Activated CD4-positive, alpha-beta memory T cell treated with anti-CD3 and anti-CD28 coated beads for 36 hours (primary cell): ENCODE measurements around the gene CHCHD10. TPM values are rescaled to one million over a fixed set of nuclear protein-coding genes. Genes with fewer than 3 reads are reported as not detected.

Source experiments
- CTCF ChIA-PET: fragments of 350-600 bp; sonication (Branson Sonifier 250); formaldehyde crosslinking; loops from one replicate; lab custom pipeline; 2021; ENCODE audit warnings: antibody characterized with exemption, inconsistent platforms; lab: Charles Lee
- POLR2A ChIA-PET: fragments of 350-600 bp; sonication (Branson Sonifier 250); formaldehyde crosslinking; loops from one replicate; lab custom pipeline; 2021; ENCODE audit warnings: antibody characterized with exemption; lab: Charles Lee
- DNase-seq: peaks from one replicate; pipeline ENCODE4 v3.0.0-alpha.2; 2020
- H3K27ac Mint-ChIP-seq: one replicate; pipeline ENCODE4 v1.8.0; 2021; ENCODE audit warnings: mixed read lengths
- H3K27me3 Mint-ChIP-seq: one replicate; pipeline ENCODE4 v1.8.0; 2021; ENCODE audit warnings: mixed read lengths
- H3K36me3 Mint-ChIP-seq: one replicate; pipeline ENCODE4 v1.8.0; 2021; ENCODE audit warnings: mixed read lengths
- H3K4me1 Mint-ChIP-seq: one replicate; pipeline ENCODE4 v1.8.0; 2021; ENCODE audit warnings: low read depth, mixed read lengths
- H3K4me3 Mint-ChIP-seq: one replicate; pipeline ENCODE4 v1.8.0; 2021; ENCODE audit warnings: mild to moderate bottlenecking, mixed read lengths
- H3K9me3 Mint-ChIP-seq: one replicate; pipeline ENCODE4 v1.8.0; 2021; ENCODE audit warnings: mixed read lengths
- intact Hi-C: fragments of 100-400 bp; cut with micrococcal nuclease; formaldehyde crosslinking; loops from one replicate; pipeline ENCODE4 v1.15.1; 2023
- total RNA-seq, 2 experiments: library from RNA; stranded (reverse); gene quantifications; one replicate each; pipeline ENCODE4 v1.2.3, GENCODE V29; 2021

Gene CHCHD10
- total RNA-seq, 2 experiments from 2014 or later, result 144 to 157 TPM

GRCh38 chr22:23753385-23753784 lies 14.4 kb downstream of the CHCHD10 start:
- POLR2A ChIA-PET, result no interaction called here
- no peaks in the 10 kb centered on the region for H3K9me3 Mint-ChIP-seq
- DNase-seq, result no peak
- no peak overlapping the region for H3K27ac Mint-ChIP-seq
- intact Hi-C loops, result no loop called here
- H3K36me3 Mint-ChIP-seq, result no peaks in the 10 kb centered on the region
- H3K27me3 Mint-ChIP-seq, result no peaks in the 10 kb centered on the region
- CTCF ChIA-PET, result interaction anchor here (1.7 kb wide), 1 partner anchor 16 kb away, joined by 5 read pairs; no protein-coding TSS in a partner anchor
- peaks cover 12% of the 10 kb centered on the region for H3K4me1 Mint-ChIP-seq
- H3K4me3 Mint-ChIP-seq, result no peak overlapping the region

- DNase-seq, result no peak
- Mint-ChIP-seq H3K27me3 (no peaks in the 10 kb centered on the region), H3K4me3 (no peak overlapping the region), H3K27ac (no peak overlapping the region), H3K36me3 (no peaks in the 10 kb centered on the region), H3K9me3 (no peaks in the 10 kb centered on the region), H3K4me1 (peaks cover 12% of the 10 kb centered on the region)
- intact Hi-C loops, result no loop called here
- ChIA-PET POLR2A (no interaction called here), CTCF (interaction anchor here (1.7 kb wide), 1 partner anchor 16 kb away, joined by 5 read pairs; no protein-coding TSS in a partner anchor)
Measured at GRCh38 chr22:23752750-23753149, 15.0 kb downstream of the CHCHD10 start.

- H3K27ac Mint-ChIP-seq, result no peak overlapping the region
- CTCF ChIA-PET, result no interaction called here
- POLR2A ChIA-PET, result no interaction called here
- H3K4me3 Mint-ChIP-seq, result peak overlapping the region; percentile 60
- no peaks in the 10 kb centered on the region for H3K9me3 Mint-ChIP-seq
- peaks cover 12% of the 10 kb centered on the region for H3K4me1 Mint-ChIP-seq
- H3K27me3 Mint-ChIP-seq, result no peaks in the 10 kb centered on the region
- intact Hi-C loops, result no loop called here
- H3K36me3 Mint-ChIP-seq, result no peaks in the 10 kb centered on the region
- DNase-seq, result no peak
Measured at GRCh38 chr22:23752090-23752691, 15.6 kb downstream of the CHCHD10 start.

- Mint-ChIP-seq H3K4me1 (peaks cover 12% of the 10 kb centered on the region), H3K27me3 (no peaks in the 10 kb centered on the region), H3K9me3 (no peaks in the 10 kb centered on the region), H3K27ac (no peak overlapping the region), H3K4me3 (peak overlapping the region; percentile 72), H3K36me3 (peaks cover 3% of the 10 kb centered on the region)
- intact Hi-C loops, result loop anchor here (1.0 kb wide), 1 partner anchor 36 kb away; no protein-coding TSS in a partner anchor
- ChIA-PET POLR2A (no interaction called here), CTCF (interaction anchor here (1.4 kb wide), 1 partner anchor 98 kb away, joined by 3 read pairs; no protein-coding TSS in a partner anchor)
- no peak for DNase-seq
Measured at GRCh38 chr22:23751441-23751996, 16.3 kb downstream of the CHCHD10 start.

- Mint-ChIP-seq H3K9me3 (no peaks in the 10 kb centered on the region), H3K4me1 (peaks cover 12% of the 10 kb centered on the region), H3K36me3 (peaks cover 3% of the 10 kb centered on the region), H3K27me3 (no peaks in the 10 kb centered on the region), H3K27ac (peak within 1 kb of the TSS; percentile 8), H3K4me3 (peak within 1 kb of the TSS; percentile 72)
- ChIA-PET CTCF (interaction anchor here (0.6 to 1.4 kb wide), 3 partner anchors 99 to 123 kb away, joined by 3 read pairs; no protein-coding TSS in a partner anchor), POLR2A (interaction anchor here (0.6 kb wide), 3 partner anchors 9 to 36 kb away, joined by 3 to 4 read pairs (median 3); partner anchors contain the start of gene SMARCB1)
- peak; percentile 85 for DNase-seq
- intact Hi-C loops, result loop anchor here (1.0 kb wide), 1 partner anchor 36 kb away; no protein-coding TSS in a partner anchor
Measured at GRCh38 chr22:23750714-23751440, 16.9 kb downstream of the CHCHD10 start, which contains the start of gene ZNF70. Gene ZNF70 (minus strand): TSS chr22:23751112. CDS start chr22:23745140, 5,972 bp downstream.

GRCh38 chr22:23750367-23750713 lies 17.4 kb downstream of the CHCHD10 start:
- Mint-ChIP-seq H3K9me3 (no peaks in the 10 kb centered on the region), H3K4me3 (peak overlapping the region; percentile 71), H3K36me3 (peaks cover 3% of the 10 kb centered on the region), H3K27me3 (no peaks in the 10 kb centered on the region), H3K4me1 (peaks cover 12% of the 10 kb centered on the region), H3K27ac (peak overlapping the region; percentile 8)
- ChIA-PET CTCF (interaction anchor here (0.6 to 1.4 kb wide), 3 partner anchors 99 to 122 kb away, joined by 3 read pairs; no protein-coding TSS in a partner anchor), POLR2A (interaction anchor here (0.6 kb wide), 3 partner anchors 9 to 36 kb away, joined by 3 to 4 read pairs (median 3); partner anchors contain the start of gene SMARCB1)
- intact Hi-C loops, result no loop called here
- DNase-seq, result no peak

- CTCF ChIA-PET, result interaction anchor here (0.9 kb wide), 1 partner anchor 122 kb away, joined by 3 read pairs; no protein-coding TSS in a partner anchor
- peaks cover 12% of the 10 kb centered on the region for H3K4me1 Mint-ChIP-seq
- peaks cover 7% of the 10 kb centered on the region for H3K36me3 Mint-ChIP-seq
- POLR2A ChIA-PET, result no interaction called here
- no peak for DNase-seq
- no peak overlapping the region for H3K27ac Mint-ChIP-seq
- intact Hi-C loops, result no loop called here
- H3K27me3 Mint-ChIP-seq, result no peaks in the 10 kb centered on the region
- peaks cover 4% of the 10 kb centered on the region for H3K9me3 Mint-ChIP-seq
- H3K4me3 Mint-ChIP-seq, result no peak overlapping the region
Measured at GRCh38 chr22:23749841-23750301, 17.9 kb downstream of the CHCHD10 start.

- CTCF ChIA-PET, result no interaction called here
- Mint-ChIP-seq H3K9me3 (peaks cover 15% of the 10 kb centered on the region), H3K36me3 (peaks cover 23% of the 10 kb centered on the region), H3K4me1 (peaks cover 9% of the 10 kb centered on the region), H3K27ac (no peak overlapping the region), H3K27me3 (no peaks in the 10 kb centered on the region), H3K4me3 (no peak overlapping the region)
- no peak for DNase-seq
- intact Hi-C loops, result no loop called here
- POLR2A ChIA-PET, result interaction anchor here (0.6 kb wide), 1 partner anchor 28 kb away, joined by 3 read pairs; no protein-coding TSS in a partner anchor
Measured at GRCh38 chr22:23745791-23746190, 22.0 kb downstream of the CHCHD10 start.

- H3K9me3 Mint-ChIP-seq, result peaks cover 15% of the 10 kb centered on the region
- no peak overlapping the region for H3K27ac Mint-ChIP-seq
- no peak overlapping the region for H3K4me3 Mint-ChIP-seq
- DNase-seq, result no peak
- ChIA-PET CTCF (no interaction called here), POLR2A (no interaction called here)
- peaks cover 23% of the 10 kb centered on the region for H3K36me3 Mint-ChIP-seq
- intact Hi-C loops, result no loop called here
- H3K27me3 Mint-ChIP-seq, result no peaks in the 10 kb centered on the region
- no peaks in the 10 kb centered on the region for H3K4me1 Mint-ChIP-seq
Measured at GRCh38 chr22:23744485-23744884, 23.3 kb downstream of the CHCHD10 start.

GRCh38 chr22:23744001-23744400 lies 23.8 kb downstream of the CHCHD10 start:
- H3K27me3 Mint-ChIP-seq, result no peaks in the 10 kb centered on the region
- no peak overlapping the region for H3K4me3 Mint-ChIP-seq
- POLR2A ChIA-PET, result no interaction called here
- H3K4me1 Mint-ChIP-seq, result no peaks in the 10 kb centered on the region
- CTCF ChIA-PET, result interaction anchor here (0.9 kb wide), 1 partner anchor 27 kb away, joined by 4 read pairs; no protein-coding TSS in a partner anchor
- no peak overlapping the region for H3K27ac Mint-ChIP-seq
- peaks cover 23% of the 10 kb centered on the region for H3K36me3 Mint-ChIP-seq
- H3K9me3 Mint-ChIP-seq, result peaks cover 15% of the 10 kb centered on the region
- intact Hi-C loops, result no loop called here
- DNase-seq, result no peak

- Mint-ChIP-seq H3K36me3 (peaks cover 23% of the 10 kb centered on the region), H3K27me3 (no peaks in the 10 kb centered on the region), H3K4me3 (no peak overlapping the region), H3K27ac (no peak overlapping the region), H3K9me3 (peaks cover 15% of the 10 kb centered on the region), H3K4me1 (no peaks in the 10 kb centered on the region)
- DNase-seq, result no peak
- ChIA-PET POLR2A (no interaction called here), CTCF (interaction anchor here (0.6 to 0.9 kb wide), 2 partner anchors 15 to 27 kb away, joined by 3 to 4 read pairs; no protein-coding TSS in a partner anchor)
- intact Hi-C loops, result no loop called here
Measured at GRCh38 chr22:23743303-23743705, 24.5 kb downstream of the CHCHD10 start.
